ENCODE measurements around the gene ATXN2.
"Not testable (repeated sequence)": the region's sequence is repeated elsewhere in the genome, so short reads cannot be mapped to it uniquely, and the experiment has no call there.

ATXN2 gene

DNA sequence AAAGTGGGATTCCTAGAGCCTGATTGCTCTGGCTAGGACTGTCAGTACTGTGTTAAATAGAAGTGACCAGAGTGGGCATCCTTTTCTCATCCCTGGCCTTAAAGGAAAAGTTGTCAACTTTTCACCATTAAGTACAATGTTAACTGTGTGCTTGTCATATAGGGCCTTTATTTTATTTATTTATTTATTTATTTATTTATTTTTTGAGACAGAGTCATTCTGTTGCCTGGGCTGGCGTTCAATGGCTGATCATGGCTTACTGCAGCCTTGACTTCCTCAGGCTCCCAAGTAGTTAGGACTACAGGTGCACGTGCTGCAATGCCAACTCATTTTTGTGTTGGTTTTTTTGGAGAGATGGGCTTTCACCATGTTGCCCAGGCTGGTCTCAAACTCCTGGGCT lies 181.8 kb downstream of the ATXN2 start:
- no peak for DNase-seq (ENCODE audit: low read depth)

DNA sequence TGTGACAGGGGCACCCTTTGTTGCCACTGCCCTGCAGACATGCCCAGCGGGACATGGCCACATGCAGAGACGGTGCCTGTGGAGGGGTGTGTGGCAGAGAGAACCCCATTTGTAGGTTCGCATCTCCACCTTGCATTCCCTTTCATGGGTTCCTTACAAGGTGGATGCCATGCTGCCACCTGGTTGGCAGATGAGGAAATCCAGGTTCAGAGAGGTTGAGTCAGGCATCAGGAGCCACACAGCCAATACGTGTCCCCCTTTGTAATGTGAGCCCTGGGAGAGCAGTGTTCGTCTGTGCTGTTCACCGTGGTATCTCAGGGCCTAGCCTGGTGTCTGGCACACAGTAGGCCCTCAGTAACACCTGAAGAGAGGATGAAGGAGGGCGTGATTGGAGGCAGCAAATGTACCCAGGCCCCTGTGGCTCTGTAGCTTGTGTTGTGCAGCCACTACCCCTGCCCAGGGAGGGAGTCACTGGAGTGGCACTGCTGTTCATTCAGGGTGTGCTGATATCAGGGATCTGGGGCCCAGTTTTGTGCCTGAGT lies 184.3 kb downstream of the ATXN2 start:
- DNase-seq (ENCODE audit: low read depth) = no peak

DNA sequence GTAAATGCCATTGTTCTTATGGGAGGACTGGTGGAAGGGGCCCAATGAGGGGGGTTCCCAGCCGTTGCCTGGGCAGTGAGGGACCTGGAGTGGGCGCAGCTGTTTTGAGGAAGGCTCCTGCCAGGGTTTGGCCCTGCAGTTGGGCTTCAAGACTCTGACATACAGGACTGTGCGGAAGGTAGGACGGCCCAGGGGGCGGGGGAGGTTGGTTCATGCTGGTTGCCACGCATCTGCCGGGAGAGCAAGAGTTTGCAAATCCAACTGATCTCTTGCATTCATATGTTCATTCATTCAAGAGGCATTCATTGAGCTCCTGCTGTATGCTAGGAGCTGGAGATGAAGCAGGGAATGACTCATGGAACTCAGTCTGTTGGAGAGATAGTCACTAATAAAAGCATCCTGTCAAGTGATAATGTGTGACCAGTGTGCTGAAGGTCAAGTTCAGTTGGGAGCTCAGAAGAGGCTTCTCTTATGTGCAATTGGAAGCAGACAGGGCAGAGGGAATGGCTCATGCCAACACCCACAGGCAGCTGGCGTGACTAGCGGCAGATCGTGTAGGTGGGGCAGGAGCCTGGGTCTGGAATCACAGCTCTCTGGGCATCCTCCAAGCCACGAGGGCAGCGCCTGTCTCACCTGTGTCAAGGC lies 185.6 kb downstream of the ATXN2 start:
- DNase-seq (ENCODE audit: low read depth) = no peak

DNA sequence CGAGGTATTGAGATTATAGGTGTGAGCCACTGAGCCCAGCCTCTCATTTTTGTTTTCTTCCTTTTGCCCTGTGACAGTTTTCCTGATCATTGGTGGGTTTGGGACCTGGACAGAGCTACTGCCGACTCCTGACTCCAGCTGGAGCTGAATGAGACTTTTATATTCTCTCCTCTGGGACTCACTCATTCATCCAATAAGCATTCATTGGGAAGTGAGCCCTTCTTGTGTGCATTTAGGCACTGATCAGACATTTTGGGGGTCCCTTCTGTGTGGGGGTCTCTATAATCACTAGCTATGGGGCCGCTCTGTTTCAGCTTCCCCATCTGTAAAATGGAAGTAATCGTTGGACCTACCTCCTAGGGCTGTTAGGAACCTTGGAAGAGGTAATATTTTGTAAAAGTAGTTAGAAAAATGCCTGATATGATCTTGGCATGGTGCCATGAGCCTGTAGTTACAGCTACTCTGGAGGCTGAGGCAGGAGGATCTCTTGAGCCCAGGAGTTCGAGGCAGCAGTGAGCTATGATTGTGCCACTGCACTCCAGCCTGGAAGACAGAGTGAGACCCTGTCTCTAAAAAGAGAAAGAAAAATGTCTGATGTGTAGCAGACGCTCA lies 186.2 kb downstream of the ATXN2 start:
- no peak for DNase-seq (ENCODE audit: low read depth)

DNA sequence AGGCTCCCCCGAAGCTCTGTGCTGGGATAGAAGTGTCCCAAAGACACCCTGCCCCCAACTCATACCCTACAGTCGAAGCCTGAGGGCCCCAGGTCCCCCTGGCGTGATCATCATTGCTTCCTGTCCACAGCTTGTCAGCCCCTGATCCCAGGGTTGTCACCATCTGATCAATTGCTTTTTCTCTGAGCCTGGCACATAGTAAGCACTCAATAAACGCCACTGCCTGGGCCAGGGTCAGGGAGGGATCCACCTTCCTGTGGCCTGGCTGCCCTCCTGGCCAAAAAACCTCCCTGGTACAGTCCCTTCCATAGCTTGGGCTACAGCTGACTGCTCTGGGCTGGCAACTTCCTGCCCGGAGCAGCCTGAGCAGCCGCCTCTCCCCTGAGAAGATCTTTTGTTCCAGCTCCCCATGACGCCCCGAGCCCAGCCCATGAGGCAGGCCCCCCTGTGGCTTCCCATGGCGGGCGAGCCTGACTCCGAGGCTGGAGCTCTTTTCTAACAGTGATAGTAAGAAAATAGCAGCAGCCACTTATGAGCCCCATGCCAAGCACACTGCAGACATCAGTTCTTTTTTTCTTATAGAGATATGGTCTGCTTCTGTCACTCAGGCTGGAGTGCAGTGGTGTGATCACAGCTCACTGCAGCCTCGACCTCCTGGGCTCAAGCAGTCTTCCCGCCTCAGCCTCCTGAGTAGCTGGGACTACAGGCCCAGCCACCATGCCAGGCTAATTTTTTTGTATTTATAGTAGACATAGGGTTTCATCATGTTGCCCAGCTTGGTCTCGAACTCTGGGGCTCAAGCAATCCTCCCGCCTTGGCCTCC lies 186.9 kb downstream of the ATXN2 start:
- no peak for DNase-seq (ENCODE audit: low read depth)

DNA sequence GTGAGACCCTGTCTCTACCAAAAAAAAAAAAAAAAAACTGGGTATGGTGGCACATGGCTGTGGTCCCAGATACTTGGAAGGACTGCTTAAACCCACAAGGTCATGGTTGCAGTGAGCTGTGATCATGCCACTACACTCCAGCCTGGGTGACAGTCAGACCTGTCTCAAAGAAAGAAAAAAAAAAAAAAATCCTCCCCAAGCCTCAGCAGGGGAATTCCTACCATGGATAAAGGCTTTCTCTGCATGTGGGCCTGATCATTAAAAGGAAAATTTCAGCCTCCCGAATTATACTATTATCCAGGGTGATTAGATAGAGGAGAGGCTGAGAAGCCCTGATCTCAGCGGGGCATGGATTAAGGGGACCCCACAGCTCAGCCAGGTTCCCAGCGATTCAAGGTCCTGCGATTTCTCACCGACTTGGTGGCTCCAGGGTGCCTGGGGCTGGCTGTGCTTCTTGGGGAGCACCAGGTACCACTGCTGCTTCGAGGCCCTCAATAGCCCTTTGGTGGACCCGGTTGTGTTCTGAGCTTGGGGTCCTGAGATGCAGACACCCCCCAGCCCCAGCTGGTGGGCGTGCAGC lies 187.8 kb downstream of the ATXN2 start:
- DNase-seq (ENCODE audit: low read depth) = no peak

DNA sequence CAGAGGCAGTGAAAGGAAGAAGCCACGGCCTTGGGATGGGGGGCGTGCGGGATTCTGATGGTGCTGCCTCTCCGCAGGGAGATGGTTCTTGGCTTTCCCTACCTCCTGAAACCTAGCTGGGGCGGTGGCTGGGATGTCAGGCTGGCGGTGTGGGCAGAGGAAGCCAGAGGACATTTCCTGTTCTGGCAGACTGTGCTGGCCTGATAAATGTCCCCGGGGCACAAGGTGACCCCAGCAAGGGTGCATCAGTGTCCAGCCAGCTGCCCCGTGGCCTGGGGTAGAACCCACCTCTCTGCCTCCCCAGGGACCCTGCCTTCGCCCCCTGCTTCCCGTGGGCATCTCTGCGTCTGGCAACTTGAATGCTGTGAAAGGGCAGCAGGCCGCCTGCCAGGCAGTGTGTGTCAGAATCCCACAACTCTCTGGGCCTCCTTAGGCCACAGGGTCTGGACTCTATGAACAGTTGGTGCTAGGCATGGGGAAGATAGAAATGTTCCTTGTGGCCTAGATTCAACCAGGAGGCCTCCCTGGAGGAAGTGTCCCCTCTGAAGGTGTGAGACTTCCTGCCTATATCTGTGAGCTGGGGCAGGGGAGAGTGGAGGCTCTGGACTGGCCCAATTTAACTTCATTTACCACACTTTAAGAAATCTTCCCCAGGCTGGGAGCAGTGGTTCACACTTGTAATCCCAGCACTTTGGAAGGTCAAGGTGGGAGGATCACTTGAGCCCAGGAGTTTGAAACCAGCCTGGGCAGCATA lies 188.5 kb downstream of the ATXN2 start:
- no peak for DNase-seq (ENCODE audit: low read depth)

DNA sequence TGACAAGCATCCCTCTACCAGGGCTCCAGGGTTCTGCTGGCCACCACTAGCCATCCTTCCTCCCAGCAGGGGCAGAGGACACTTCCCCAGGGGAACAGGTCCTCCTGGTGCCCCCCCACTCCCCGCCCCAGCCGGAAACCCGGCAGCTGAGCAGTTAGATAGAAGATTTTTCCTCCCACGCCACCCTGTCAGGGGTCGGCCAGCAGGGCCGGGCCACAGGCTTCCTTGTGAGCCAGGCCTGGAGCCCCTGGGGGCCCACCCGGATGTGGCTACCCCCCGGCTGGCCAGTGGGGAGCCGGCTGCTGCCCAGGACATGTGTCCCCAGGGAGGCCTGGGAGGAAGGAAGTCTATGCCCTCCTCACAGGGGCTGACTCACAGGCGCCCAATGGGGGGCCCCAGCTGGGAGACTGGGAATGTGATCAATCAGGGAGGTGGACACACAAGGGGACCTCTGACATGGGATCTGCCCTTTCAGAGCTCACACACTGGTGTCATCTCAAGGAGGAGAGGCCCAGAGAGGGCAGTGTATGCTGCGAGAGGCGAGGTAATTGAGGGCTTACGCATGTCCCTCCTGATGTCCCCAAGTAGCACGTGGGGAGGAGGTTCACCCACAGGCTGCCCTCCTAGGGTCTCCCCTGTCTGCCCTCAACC lies 189.2 kb downstream of the ATXN2 start:
- no peak for DNase-seq (ENCODE audit: low read depth)

DNA sequence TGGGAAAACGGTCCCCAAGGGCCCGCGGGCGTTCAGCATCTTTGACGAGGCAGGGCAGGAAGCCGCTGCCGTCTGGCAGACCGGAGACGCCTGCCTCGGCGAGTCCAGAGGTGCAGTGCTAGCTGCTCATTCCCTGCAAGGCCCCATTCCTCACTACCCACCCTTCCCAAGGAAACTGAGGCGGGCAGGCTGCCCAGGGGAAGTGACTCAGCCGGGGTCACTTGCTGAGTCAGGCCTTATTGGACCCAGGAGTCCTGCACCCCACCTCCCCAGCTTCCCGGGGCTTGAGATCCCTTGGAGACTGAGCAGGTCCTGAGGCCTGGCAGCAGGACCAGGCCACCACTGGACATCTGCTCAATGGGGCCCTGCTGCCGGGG lies 189.7 kb downstream of the ATXN2 start:
- no peak for DNase-seq (ENCODE audit: low read depth)

DNA sequence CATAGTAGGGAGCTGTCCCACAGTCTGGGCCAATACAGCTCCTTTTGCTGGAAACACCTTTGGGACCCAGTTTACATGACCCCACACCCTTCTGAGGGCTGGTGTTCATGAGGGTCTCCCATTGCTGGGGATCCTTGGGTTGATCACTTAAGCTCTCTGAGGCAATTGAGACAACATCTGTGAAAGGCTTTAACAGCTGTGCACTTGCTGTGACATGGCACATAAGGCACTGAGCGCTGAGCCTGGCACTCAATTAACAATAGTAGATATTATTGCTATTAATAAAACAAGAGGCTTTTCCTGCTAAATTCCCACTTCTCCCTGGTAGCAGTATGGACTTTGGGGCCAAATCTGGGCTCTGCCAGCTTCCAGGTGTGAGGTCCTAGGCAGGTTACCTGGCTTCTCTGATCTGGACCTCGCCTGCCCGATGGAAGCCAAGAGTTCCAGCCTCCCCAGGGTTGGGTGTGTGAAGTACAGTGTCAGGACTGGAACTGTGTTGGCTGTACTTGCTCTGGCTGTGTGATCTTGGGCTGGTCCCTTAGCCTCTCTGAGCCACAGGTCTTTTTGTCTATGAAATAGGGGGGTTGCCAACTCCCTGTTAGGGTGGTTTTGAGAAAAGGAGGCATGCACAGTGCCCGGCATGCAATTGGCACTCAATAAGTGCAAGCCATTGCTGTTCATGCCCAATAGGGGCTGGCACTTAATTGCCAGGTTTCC lies 190.3 kb downstream of the ATXN2 start:
- no peak for DNase-seq (ENCODE audit: low read depth)

DNA sequence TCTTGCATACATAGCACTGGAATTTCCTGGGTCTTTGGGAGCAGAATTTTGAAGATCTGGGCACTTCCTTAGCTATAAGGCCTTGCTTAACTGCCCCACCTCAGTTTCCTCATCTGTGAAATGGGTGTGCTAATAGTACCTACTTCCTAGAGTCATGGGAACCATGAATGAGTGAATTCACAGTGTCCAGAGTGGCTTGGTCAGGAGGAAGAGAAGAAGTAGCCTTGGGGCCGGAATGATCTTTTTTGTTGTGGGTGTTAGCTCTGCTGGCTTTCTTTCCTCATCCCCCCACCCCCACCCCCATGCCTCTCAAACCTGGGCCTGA lies 191.0 kb downstream of the ATXN2 start:
- DNase-seq (ENCODE audit: low read depth) = no peak

DNA sequence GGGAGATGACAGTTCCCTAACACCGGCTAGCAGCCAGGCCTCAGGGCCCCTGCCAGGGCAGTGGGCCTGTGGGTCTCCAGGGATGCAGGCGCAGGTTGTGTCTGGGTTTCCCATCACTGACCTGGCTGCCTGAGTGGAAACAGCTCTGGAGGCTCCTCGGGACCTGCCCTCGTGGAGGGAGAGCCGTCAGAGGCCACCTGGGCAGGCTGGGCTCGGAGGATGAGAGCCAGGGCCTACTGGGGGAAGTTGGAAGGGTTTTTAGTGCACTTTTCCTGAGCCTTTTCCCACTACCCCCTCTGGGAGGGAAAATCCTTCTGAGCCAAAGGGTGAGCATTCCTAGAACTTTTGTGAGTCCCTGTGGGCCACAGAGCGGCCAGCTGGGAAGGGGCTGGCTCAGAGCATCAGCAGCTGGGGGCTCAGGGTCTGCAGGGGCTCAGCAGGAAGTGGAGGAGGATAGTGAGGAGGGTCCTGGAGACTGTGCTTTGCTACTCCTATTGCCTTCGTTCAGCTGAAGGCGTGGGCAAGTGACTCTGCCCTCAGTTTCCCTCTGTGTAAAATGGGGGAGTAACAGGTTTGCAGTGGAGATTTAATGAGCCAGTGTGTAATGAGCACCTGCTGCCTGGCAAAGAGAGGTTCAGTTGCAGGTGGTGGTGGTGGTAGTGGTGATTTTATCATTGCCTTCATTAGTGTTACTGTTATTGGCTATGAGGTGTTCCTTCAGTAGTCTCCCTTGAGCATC lies 191.6 kb downstream of the ATXN2 start:
- DNase-seq (ENCODE audit: low read depth) = no peak

DNA sequence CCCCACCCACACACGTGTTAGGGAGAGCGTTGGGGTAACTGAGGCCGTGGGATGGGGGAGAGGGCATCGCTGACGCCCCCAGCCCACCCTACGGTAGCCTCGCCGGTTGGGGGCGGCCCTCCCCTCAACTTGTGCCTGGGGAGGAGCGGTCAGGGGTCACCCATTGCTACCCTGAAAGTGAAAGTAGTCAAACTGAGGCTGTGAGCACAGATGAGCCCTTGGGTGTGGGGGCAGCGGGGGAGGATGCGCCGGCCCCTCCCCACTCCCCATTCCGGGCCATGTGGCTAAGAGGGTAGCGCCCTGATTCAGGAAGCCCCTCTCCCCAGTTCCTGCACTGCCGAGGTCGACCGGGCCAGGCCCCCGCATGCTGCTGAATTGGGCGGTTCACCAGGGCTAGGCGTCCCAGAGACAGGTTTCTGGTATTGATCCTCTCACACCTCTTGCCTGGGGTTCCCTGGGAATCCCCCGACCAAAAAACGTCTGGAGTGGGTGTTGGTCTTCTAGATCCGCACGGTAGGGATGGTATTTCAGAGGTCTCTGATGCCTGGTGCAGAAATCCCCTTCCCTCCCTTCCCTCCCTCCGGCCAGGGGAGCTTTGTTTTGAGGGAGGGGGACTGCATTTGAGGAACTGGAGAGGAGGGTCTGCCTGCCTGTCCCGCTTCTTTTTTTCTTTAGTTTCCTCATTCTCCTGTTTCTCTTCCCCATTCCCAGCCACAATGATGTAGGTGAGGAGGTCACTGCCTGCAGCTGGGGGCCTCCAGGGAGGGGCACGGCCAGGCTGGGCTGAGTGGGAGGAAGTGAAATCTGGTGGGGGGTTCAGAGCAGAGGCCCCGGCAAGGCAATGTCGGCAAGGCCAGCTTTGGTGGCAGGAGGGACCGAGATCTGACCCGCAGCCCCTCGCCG lies 192.4 kb downstream of the ATXN2 start:
- DNase-seq (ENCODE audit: low read depth) = peak; percentile 58

DNA sequence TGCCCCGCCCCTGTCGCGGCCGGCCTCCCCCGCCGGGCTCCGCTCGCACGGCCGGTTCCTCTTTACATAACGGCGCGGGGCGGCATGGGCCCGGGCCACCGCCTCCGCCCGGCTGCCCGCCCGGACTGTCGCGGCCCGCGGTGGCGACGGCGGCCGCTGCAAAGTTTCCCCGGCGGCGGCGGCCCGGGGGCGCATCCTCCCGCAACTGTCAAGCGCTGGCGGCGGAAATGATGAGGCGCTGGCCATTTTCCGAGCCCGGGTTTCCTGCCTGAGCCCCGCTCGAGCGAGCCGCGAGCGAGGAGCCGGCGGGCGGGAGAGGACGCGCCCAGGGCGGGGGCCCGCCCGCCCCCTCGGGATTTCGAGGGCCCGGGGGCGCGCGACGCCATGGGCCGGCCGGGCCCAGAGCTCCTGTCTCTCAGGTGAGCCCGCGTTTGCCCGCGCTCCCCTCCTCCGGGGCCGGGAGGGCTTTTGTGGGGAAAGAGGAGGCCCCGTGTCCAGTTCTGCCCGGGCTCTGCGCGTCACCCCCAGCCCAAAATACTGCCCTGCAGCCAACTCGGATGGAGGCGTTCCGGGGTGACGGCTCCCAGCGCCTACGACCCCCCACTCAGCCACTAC lies 193.1 kb downstream of the ATXN2 start, which contains the start of gene SH2B3:
SH2B3 (plus strand) TSS at position 65 of the 615 bp plus-strand sequence. CDS start 12,223 bp downstream, outside the sequence.
- peak; percentile 71 for DNase-seq (ENCODE audit: low read depth)

DNA sequence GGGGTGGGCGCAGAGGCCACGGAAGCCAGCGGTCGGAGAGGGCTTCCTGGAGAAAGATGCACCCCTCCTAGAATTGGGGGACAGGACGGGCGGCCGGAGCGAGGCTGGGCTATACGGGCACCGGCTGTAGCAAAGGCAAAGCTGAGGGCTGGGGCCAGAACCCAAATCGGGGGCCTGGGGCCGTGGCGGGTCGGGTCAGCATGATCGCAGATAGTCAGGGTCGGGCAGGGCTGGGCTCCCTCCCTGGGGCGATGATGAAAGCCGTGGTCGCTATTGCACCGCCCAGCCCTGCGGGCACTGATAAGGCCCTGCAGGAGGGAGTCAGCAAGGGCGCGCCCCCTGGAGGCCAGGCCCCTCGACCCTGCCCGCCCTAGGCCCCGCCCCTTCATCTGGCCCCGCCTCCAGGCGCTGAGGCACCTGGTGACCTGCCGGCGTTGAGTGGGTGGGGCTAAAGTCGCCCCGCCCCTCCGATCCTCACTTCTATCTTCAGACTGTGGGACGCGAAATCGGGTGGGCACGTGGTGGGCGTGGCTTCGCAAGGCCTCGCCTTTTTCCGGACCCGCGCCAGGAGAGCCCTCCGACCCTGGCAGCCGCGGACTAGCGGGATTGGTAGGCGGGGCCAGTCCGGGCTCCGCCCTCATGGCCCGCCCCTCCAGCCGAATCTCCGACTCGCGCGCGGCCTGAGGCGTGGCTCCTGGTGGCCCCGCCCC lies 193.8 kb downstream of the ATXN2 start:
- DNase-seq (ENCODE audit: low read depth) = peak; percentile 99

DNA sequence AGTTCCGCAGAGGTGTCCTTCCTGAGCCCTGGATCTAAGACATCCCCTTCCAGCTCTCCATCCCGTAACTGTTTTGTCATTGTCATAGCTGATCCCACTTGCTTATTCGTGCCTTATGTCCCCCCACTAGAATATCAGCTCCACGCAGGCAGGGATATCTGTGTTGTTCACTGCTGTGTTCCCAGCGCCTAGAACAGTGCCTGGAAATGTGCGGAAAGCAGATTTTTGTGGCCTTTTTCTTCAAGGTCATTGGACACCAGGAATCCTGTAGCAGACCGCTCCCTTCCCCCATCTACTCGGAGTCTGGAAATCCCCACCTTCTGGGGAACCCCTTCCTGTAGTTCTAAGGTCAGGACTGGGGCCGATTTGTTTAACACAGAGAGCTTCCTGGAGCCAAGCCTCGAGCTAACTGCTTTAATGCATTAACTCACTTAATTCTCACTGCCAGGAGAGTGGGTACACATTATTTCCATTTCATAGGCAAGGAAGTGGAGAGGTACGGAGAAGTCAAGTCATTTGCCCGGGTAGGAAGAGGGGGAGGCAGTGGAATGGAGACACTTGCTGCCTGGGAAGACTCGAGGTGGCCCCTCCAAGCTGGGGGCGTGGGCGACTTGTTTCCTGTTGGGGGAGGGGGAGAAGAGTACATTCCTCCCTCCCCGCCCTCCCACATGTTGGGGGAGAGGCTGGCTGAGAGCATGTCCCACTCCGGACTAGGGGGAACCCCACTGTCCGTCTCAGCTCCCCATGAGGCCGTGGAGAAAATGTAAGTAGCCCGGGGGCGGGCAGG lies 194.6 kb downstream of the ATXN2 start:
- peak; percentile 64 for DNase-seq (ENCODE audit: low read depth)

DNA sequence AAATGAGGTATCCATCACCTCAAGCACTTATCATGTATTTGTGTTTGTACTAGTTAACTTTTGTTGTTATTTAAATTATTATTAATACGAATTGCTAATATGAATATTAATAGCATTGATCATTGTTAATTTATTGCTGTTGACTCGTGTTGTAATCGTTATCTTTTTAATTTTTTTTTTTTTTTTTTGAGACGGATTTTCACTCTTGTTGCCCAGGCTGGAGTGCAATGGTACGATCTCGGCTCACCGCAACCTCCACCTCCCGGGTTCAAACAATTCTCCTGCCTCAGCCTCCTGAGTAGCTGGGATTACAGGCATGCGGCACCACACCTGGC lies 196.7 kb downstream of the ATXN2 start:
- DNase-seq (ENCODE audit: low read depth) = not testable (repeated sequence)

All from activated T-helper 9 cell treated with anti-CD3 and anti-CD28 coated beads, Interleukin-2, amount 50 U/mL, for 16 hours (primary cell).